Fibroblast of lung (primary cell): Measurements from ENCODE around the gene IL17C.

Source experiments
- CTCF ChIP-seq, 2 donors: IDR thresholded peaks in 1 of 2; conservative IDR thresholded peaks in 1 of 2; 1 replicate in 1 of 2; 2 replicates in 1 of 2; pipeline ENCODE4 v1.5.1; 2011 to 2012; ENCODE audit warnings: low read length in 2 of 2, control low read depth in 1 of 2, inconsistent platforms in 1 of 2, low read depth in 1 of 2, mild to moderate bottlenecking in 1 of 2
- EZH2 ChIP-seq: IDR thresholded peaks from 2 replicates; pipeline ENCODE4 v1.5.1; 2012; ENCODE audit warnings: low read length, control low read depth, mild to moderate bottlenecking; ENCODE audit errors: missing control alignments

GRCh38 chr16:88645941-88646340, 7.6 kb downstream of the IL17C start:
- TF ChIP-seq CTCF (conservative IDR thresholded peaks at IDR 0.05 in 1 of 2, IDR thresholded peaks at IDR 0.05 in 1 of 2; ENCODE audit: low read depth in 1 of 2, low read length in 2 of 2) (no peak), EZH2 (no peak)
